Endometrial microvascular endothelial cells (primary cell): Measurements from ENCODE around the gene CNTN2. TPM values are rescaled to one million over a fixed set of nuclear protein-coding genes. Genes with fewer than 3 reads are reported as not detected.

Experiments
- in situ Hi-C: cut with HindIII; loops from 2 replicates; pipeline ENCODE4 v1.10.0; 2017; ENCODE audit warnings: low sequenced_read_pairs, low pct_unique_long_range_greater_than_20kb; ENCODE audit errors: inconsistent ontology term
- total RNA-seq: library from RNA; depleted of rRNA; stranded (reverse); fragments of >200 nt; gene quantifications from one replicate; pipeline ENCODE4 v1.2.3, GENCODE V29; 2015; ENCODE audit errors: inconsistent ontology term

CNTN2 gene
- total RNA-seq, 1 donor from 2014 or later: not detected

- in situ Hi-C loops: no loop called here
Observed at GRCh38 chr1:205017001-205017400, 26.0 kb upstream of the CNTN2 start.

- in situ Hi-C loops: no loop called here
Observed at GRCh38 chr1:205017766-205018165, 25.2 kb upstream of the CNTN2 start.

GRCh38 chr1:205018381-205018780 is 24.6 kb upstream of the CNTN2 start:
- in situ Hi-C loops: no loop called here

- in situ Hi-C loops: no loop called here
Observed at GRCh38 chr1:205020466-205020865, 22.5 kb upstream of the CNTN2 start.

- in situ Hi-C loops: no loop called here
Observed at GRCh38 chr1:205024679-205025078, 18.3 kb upstream of the CNTN2 start.

GRCh38 chr1:205025239-205025638 is 17.8 kb upstream of the CNTN2 start:
- in situ Hi-C loops: no loop called here

GRCh38 chr1:205026181-205026580 is 16.8 kb upstream of the CNTN2 start:
- in situ Hi-C loops: no loop called here

- in situ Hi-C loops: no loop called here
Observed at GRCh38 chr1:205028390-205028789, 14.6 kb upstream of the CNTN2 start.

GRCh38 chr1:205028924-205029323 is 14.1 kb upstream of the CNTN2 start:
- in situ Hi-C loops: no loop called here

GRCh38 chr1:205030241-205030640 is 12.8 kb upstream of the CNTN2 start:
- in situ Hi-C loops: no loop called here

GRCh38 chr1:205030896-205031295 is 12.1 kb upstream of the CNTN2 start:
- in situ Hi-C loops: no loop called here

GRCh38 chr1:205032508-205032907 is 10.5 kb upstream of the CNTN2 start:
- in situ Hi-C loops: no loop called here

- in situ Hi-C loops: no loop called here
Observed at GRCh38 chr1:205037539-205037938, 5.5 kb upstream of the CNTN2 start.

- in situ Hi-C loops: no loop called here
Observed at GRCh38 chr1:205038132-205038786, 4.8 kb upstream of the CNTN2 start.

GRCh38 chr1:205041001-205041715 is 1.9 kb upstream of the CNTN2 start:
- in situ Hi-C loops: no loop called here

- in situ Hi-C loops: no loop called here
Observed at GRCh38 chr1:205041998-205042910, 758 bp upstream of the CNTN2 start.

- in situ Hi-C loops: no loop called here
Observed at GRCh38 chr1:205043866-205044265, 854 bp downstream of the CNTN2 start.

GRCh38 chr1:205044741-205045140 is 1.7 kb downstream of the CNTN2 start:
- in situ Hi-C loops: no loop called here

GRCh38 chr1:205045146-205045545 is 2.1 kb downstream of the CNTN2 start:
- in situ Hi-C loops: no loop called here

- in situ Hi-C loops: no loop called here
Observed at GRCh38 chr1:205046870-205047269, 3.9 kb downstream of the CNTN2 start.
